ENCODE data around the gene FARS2. TPM values are rescaled to one million over a fixed set of nuclear protein-coding genes. Genes with fewer than 3 reads are reported as not detected.

The FARS2 gene
- polyA plus RNA-seq, 2 of the 4 experiments (the other 2 are of a cell fraction): 12.9 to 17.5 TPM

GRCh38 chr6:5764401-5764955 lies 503.2 kb downstream of the FARS2 start (continued):
- TF ChIP-seq MAFK (IDR thresholded peaks at IDR 0.05; ENCODE audit: partially characterized antibody): no peak
- TF ChIP-seq CTCF (IDR thresholded peaks at IDR 0.05): no peak
- TF ChIP-seq CEBPB (IDR thresholded peaks at IDR 0.05): no peak
- no peak for TF ChIP-seq PHF8 (IDR thresholded peaks at IDR 0.05; ENCODE audit: borderline replicate concordance, low read depth)
- no peak for TF ChIP-seq RCOR1 (IDR thresholded peaks at IDR 0.05; ENCODE audit: low read depth, low read length)
- TF ChIP-seq ZC3H11A (IDR thresholded peaks at IDR 0.05): no peak
- TF ChIP-seq CHD2 (IDR thresholded peaks at IDR 0.05; ENCODE audit: low read length, partially characterized antibody): no peak

GRCh38 chr6:5765141-5765760 lies 503.9 kb downstream of the FARS2 start:
- no peaks in the 10 kb centered on the region for H3K9me3 ChIP-seq
- ChIA-PET POLR2A (no interaction called here), CTCF (no interaction called here)
- ATAC-seq: no peak
- no peak for FAIRE-seq
- no peak for DNase-seq (ENCODE audit: low read depth in 1 of 2, low spot score in 1 of 2)
- H3K4me2 ChIP-seq: no peak overlapping the region
- TF ChIP-seq RFX5 (IDR thresholded peaks at IDR 0.05): no peak
- TF ChIP-seq CHD2 (IDR thresholded peaks at IDR 0.05; ENCODE audit: low read length, partially characterized antibody): no peak
- TF ChIP-seq KDM5A (IDR thresholded peaks at IDR 0.05): no peak
- TF ChIP-seq KDM1A (IDR thresholded peaks at IDR 0.05; ENCODE audit: low read depth): no peak
- no peak for TF ChIP-seq HES2 (IDR thresholded peaks at IDR 0.05)
- no peak for TF ChIP-seq REST (IDR thresholded peaks at IDR 0.05)
- TF ChIP-seq HOXB13 (CRISPR knock-in tag; IDR thresholded peaks at IDR 0.05; ENCODE audit: low read depth): no peak
- H3K4me3 ChIP-seq: no peak overlapping the region
- H3K27ac ChIP-seq: no peak overlapping the region
- 80% methylated on average over 11 of the region's 17 CpGs for WGBS (ENCODE audit: missing lambda C conversion rate)
- no peaks in the 10 kb centered on the region for H3K4me1 ChIP-seq

- no peak for FAIRE-seq
- no peak for ATAC-seq
- no peak overlapping the region for H3K4me3 ChIP-seq
- no peak for DNase-seq (ENCODE audit: low read depth in 1 of 2, low spot score in 1 of 2)
- H3K27ac ChIP-seq: no peak overlapping the region
- H3K4me1 ChIP-seq: no peaks in the 10 kb centered on the region
- ChIA-PET POLR2A (no interaction called here), CTCF (no interaction called here)
- no peaks in the 10 kb centered on the region for H3K9me3 ChIP-seq
- no peak overlapping the region for H3K4me2 ChIP-seq
- whole genome bisulfite sequencing (ENCODE audit: missing lambda C conversion rate): 50% methylated on average over 3 of the region's 3 CpGs
- TF ChIP-seq EHF (CRISPR knock-in tag; IDR thresholded peaks at IDR 0.05): no peak
- no peak for TF ChIP-seq CHD4 (IDR thresholded peaks at IDR 0.05; ENCODE audit: borderline replicate concordance)
- no peak for TF ChIP-seq HMGXB4 (CRISPR knock-in tag; IDR thresholded peaks at IDR 0.05; ENCODE audit: borderline replicate concordance)
- TF ChIP-seq RFX5 (IDR thresholded peaks at IDR 0.05): no peak
- no peak for TF ChIP-seq ELK1 (IDR thresholded peaks at IDR 0.05; ENCODE audit: low read depth, low read length)
- no peak for TF ChIP-seq FOSB (CRISPR knock-in tag; IDR thresholded peaks at IDR 0.05)
- TF ChIP-seq RARB (CRISPR knock-in tag; IDR thresholded peaks at IDR 0.05): no peak
- no peak for TF ChIP-seq CBX2 (IDR thresholded peaks at IDR 0.05; ENCODE audit: borderline replicate concordance, low read depth)
- no peak for TF ChIP-seq ZNF302 (CRISPR knock-in tag; IDR thresholded peaks at IDR 0.05)
- TF ChIP-seq ZFP36 (IDR thresholded peaks at IDR 0.05; ENCODE audit: borderline replicate concordance, partially characterized antibody): no peak
- TF ChIP-seq E2F6 (IDR thresholded peaks at IDR 0.05; ENCODE audit: borderline replicate concordance, low read depth): no peak
- TF ChIP-seq HOXA7 (CRISPR knock-in tag; IDR thresholded peaks at IDR 0.05): no peak
- no peak for TF ChIP-seq GATA3 (IDR thresholded peaks at IDR 0.05; ENCODE audit: borderline replicate concordance)
- TF ChIP-seq MAX (IDR thresholded peaks at IDR 0.05): no peak
These were observed 504.9 kb downstream of the FARS2 start for GRCh38 chr6:5766260-5766659.

All from A549 (cell line).